Calu3 (cell line): ENCODE results near the gene C8G. TPM values are rescaled to one million over a fixed set of nuclear protein-coding genes. Genes with fewer than 3 reads are reported as not detected.

Source experiments
- BruUV-seq: library from RNA; stranded (reverse); fragments of 400-500 nt; replicated peaks from 2 replicates; lab custom pipeline; 2021; lab: Mats Ljungman, UMichigan
- CTCF ChIA-PET: fragments of 300-600 bp; sonication (Branson Sonifier 250); formaldehyde crosslinking; loops from one replicate; lab custom pipeline; 2022; ENCODE audit warnings: antibody characterized with exemption; lab: Charles Lee
- DNase-seq: peaks from one replicate; pipeline ENCODE4 v3.0.0; 2022
- H3K27ac Mint-ChIP-seq: one replicate; pipeline ENCODE4 v1.8.0; 2022; ENCODE audit warnings: mixed read lengths; ENCODE audit not compliant: unreplicated experiment
- H3K27me3 Mint-ChIP-seq: one replicate; pipeline ENCODE4 v1.8.0; 2022; ENCODE audit warnings: mixed read lengths; ENCODE audit not compliant: unreplicated experiment
- H3K36me3 Mint-ChIP-seq: one replicate; pipeline ENCODE4 v1.8.0; 2022; ENCODE audit warnings: mild to moderate bottlenecking, moderate library complexity, mixed read lengths; ENCODE audit not compliant: insufficient read depth, unreplicated experiment
- H3K4me1 Mint-ChIP-seq: one replicate; pipeline ENCODE4 v1.8.0; 2022; ENCODE audit warnings: mild to moderate bottlenecking, low read depth, mixed read lengths; ENCODE audit not compliant: unreplicated experiment
- H3K4me3 Mint-ChIP-seq: one replicate; pipeline ENCODE4 v1.8.0; 2022; ENCODE audit warnings: mild to moderate bottlenecking, low read depth, moderate library complexity, mixed read lengths; ENCODE audit not compliant: unreplicated experiment
- H3K9me3 Mint-ChIP-seq: one replicate; pipeline ENCODE4 v1.8.0; 2022; ENCODE audit warnings: low read depth, mixed read lengths; ENCODE audit not compliant: unreplicated experiment
- intact Hi-C: fragments of 100-400 bp; cut with micrococcal nuclease; formaldehyde crosslinking; loops from one replicate; pipeline ENCODE4 v1.10.0; 2022; ENCODE audit not compliant: unreplicated experiment
- total RNA-seq: library from RNA; stranded (reverse); gene quantifications from 2 replicates; pipeline ENCODE4 v1.2.3, GENCODE V29; 2022
- TF ChIP-seq, protein P1 (sequence below): fragments of 200-600 bp; IDR thresholded peaks from one replicate; pipeline ENCODE4 v1.8.0; 2022; ENCODE audit warnings: antibody characterized with exemption; ENCODE audit not compliant: unreplicated experiment

C8G gene
- total RNA-seq, 1 experiment from 2014 or later = 3.9 TPM

DNA sequence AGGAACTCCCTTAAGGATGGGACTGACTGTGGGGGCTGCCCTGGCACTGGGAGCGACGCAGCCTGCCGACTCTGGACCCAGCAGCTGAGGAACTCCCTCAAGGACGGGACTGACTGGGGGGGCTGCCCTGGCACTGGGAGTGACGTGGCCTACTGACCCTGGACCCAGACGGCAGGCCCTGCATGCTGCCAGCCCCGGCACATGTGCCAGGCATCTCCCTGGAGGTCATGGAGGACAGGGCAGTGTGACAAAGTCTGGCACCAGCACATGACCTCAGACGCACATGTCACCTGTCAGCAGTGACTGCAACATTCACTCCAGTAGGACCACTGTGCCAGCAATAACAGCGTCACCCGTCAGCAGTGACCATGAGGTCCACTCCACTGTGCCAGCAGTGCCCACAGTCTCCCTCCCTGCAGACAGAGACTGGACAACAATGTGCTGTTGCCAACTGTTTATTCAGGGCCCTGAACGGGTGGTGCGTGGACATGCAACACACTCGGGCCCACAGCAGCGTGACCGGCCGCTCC is 5.0 kb upstream of the C8G start:
- DNase-seq = no peak
- peaks cover 76% of the 10 kb centered on the region for H3K36me3 Mint-ChIP-seq
- CTCF ChIA-PET = no interaction called here
- TF ChIP-seq, protein P1, sequence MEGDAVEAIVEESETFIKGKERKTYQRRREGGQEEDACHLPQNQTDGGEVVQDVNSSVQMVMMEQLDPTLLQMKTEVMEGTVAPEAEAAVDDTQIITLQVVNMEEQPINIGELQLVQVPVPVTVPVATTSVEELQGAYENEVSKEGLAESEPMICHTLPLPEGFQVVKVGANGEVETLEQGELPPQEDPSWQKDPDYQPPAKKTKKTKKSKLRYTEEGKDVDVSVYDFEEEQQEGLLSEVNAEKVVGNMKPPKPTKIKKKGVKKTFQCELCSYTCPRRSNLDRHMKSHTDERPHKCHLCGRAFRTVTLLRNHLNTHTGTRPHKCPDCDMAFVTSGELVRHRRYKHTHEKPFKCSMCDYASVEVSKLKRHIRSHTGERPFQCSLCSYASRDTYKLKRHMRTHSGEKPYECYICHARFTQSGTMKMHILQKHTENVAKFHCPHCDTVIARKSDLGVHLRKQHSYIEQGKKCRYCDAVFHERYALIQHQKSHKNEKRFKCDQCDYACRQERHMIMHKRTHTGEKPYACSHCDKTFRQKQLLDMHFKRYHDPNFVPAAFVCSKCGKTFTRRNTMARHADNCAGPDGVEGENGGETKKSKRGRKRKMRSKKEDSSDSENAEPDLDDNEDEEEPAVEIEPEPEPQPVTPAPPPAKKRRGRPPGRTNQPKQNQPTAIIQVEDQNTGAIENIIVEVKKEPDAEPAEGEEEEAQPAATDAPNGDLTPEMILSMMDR = no peak
- no peak overlapping the region for H3K27ac Mint-ChIP-seq
- no TSS peak for BruUV-seq
- H3K4me1 Mint-ChIP-seq = peaks cover 14% of the 10 kb centered on the region
- no peaks in the 10 kb centered on the region for H3K9me3 Mint-ChIP-seq
- H3K4me3 Mint-ChIP-seq = no peak overlapping the region
- intact Hi-C loops = no loop called here
- no peaks in the 10 kb centered on the region for H3K27me3 Mint-ChIP-seq

DNA sequence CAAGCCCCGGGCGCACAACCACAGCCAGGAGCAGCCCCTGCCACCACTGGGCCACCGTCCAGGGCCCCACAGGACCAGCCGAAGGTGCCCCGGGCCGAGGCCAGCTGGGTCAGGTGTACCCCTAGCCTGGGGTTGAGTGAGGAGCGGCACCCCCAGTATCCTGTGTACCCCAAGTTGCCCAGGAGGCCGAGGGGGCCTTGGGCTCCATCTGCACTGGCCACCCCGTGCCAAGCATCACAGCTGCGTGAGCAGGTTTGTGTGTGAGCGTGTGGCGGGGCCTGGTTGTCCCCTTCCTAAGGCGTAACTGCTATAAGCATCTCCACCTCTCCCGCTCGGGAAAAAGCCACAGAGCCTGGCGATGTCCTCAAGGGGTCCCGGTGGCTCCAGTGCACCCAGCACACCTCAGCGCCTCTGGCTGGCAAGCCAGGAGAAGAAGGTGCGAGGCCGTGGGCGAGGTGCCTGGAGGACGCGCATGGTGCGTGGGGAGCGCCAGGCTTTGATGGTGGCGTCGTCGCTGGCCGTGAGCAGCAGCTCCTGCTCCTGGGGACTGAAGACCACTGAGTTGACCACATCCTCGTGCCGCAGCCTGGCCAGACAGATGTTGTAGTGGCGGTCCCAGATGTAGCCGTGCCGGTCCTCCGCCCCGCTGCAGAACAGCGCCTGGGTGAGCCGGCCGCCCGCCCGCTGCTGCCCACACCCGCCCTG is 4.4 kb upstream of the C8G start:
- no TSS peak for BruUV-seq
- DNase-seq = no peak
- no peaks in the 10 kb centered on the region for H3K9me3 Mint-ChIP-seq
- no peak overlapping the region for H3K4me3 Mint-ChIP-seq
- intact Hi-C loops = no loop called here
- H3K27ac Mint-ChIP-seq = no peak overlapping the region
- CTCF ChIA-PET = no interaction called here
- TF ChIP-seq, protein P1 = no peak
- H3K36me3 Mint-ChIP-seq = peaks cover 82% of the 10 kb centered on the region
- peaks cover 15% of the 10 kb centered on the region for H3K4me1 Mint-ChIP-seq
- H3K27me3 Mint-ChIP-seq = no peaks in the 10 kb centered on the region

DNA sequence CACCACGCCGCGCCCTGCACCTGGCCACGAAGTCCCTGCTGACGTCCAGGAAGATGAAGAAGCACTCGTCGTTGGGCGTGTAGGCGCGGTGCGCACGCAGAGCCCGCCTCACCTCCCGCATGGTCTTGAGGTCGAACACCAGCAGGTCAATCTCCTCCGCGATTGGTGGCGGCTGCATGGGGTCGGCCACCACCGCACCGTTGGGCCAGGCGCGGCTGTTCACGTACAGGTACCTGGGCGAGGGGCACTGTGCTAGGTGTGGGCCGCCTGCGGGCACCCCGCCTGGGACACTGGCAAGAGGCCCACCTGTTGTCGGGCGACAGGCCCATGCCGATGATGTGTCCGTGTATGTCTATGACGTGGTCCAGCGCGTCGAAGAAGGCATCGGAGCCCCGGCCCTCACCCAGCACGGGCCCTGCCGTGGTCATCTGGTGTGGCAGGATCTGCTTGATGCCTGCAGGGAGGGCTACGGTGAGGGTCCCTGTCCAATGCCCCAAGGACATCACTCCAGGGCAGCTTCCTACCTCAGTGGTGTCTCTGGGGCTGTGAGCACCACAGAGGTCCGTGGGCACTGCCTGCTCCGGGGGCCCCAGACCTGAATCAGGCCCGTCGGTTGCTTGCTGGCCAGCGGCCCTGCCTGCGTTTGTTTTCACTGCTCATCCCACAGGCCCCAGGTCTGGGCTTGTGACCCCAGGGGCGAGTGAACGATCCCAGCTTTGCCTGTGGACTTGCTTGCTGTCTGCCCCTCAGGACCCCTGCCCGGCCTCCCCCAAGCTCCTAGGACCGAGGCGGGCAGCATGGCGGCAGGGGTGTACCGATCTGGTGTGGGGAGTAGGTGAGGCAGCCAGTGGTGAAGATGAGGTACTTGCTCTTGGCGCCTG is 3.6 kb upstream of the C8G start:
- DNase-seq = no peak
- CTCF ChIA-PET = no interaction called here
- H3K27me3 Mint-ChIP-seq = no peaks in the 10 kb centered on the region
- H3K4me3 Mint-ChIP-seq = no peak overlapping the region
- H3K36me3 Mint-ChIP-seq = peaks cover 81% of the 10 kb centered on the region
- H3K9me3 Mint-ChIP-seq = no peaks in the 10 kb centered on the region
- H3K4me1 Mint-ChIP-seq = peaks cover 15% of the 10 kb centered on the region
- TF ChIP-seq, protein P1 = no peak
- no peak overlapping the region for H3K27ac Mint-ChIP-seq
- BruUV-seq = no TSS peak
- intact Hi-C loops = no loop called here

DNA sequence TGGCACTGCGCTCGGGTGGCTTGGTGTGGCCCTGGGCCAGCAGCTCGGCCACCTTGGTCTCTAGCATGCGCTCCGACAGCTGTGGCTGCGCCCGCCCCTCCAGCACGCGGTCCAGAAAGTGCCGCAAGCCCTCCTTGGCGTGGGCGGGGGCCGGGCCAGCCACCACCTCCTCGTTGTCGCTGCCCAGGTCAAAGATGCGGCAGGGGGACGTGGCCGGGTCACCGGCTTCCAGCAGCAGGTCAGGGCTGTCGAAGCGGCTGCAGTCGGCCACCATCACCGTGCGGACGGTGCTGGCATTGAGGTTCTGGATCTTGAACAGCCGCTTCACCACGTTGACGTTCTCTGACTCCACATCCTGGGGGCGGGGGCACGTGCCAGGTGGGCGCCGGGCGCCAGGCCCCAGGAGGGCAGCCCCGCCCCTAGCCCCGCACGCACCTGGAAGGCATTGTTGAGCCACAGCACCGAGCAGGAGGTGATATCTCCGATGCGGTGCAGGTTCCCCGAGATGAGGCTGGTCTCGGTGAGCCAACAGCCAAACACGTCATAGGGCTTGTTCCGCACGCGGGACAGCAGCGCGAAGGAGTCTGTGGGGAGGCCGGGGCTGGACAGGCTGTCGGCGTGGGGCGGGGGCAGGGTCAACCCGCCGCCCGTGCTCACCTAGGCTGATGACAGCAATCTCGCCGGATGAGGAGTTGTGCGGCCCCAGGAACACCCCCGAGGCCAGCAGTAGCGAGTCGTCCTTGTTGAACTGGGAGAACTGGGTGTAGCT is 2.7 kb upstream of the C8G start:
- TF ChIP-seq, protein P1 = no peak
- no peaks in the 10 kb centered on the region for H3K27me3 Mint-ChIP-seq
- peak overlapping the region; percentile 63 for H3K4me3 Mint-ChIP-seq
- CTCF ChIA-PET = no interaction called here
- no peak overlapping the region for H3K27ac Mint-ChIP-seq
- H3K4me1 Mint-ChIP-seq = peaks cover 15% of the 10 kb centered on the region
- no peaks in the 10 kb centered on the region for H3K9me3 Mint-ChIP-seq
- intact Hi-C loops = no loop called here
- peaks cover 83% of the 10 kb centered on the region for H3K36me3 Mint-ChIP-seq
- BruUV-seq = TSS peak; percentile 30
- DNase-seq = no peak
